HG02763 (cell line): Measurements from ENCODE around the gene GNAQ.

Source experiments
- ATAC-seq: cut with Tn5 transposase; IDR thresholded peaks from one replicate; pipeline ENCODE4 v1.9.1; 2021; ENCODE audit warnings: mild to moderate bottlenecking, moderate library complexity; ENCODE audit not compliant: unreplicated experiment

The GNAQ gene

GRCh38 chr9:77946969-77947620 lies 84.5 kb downstream of the GNAQ start:
- ATAC-seq, result no peak

DNA sequence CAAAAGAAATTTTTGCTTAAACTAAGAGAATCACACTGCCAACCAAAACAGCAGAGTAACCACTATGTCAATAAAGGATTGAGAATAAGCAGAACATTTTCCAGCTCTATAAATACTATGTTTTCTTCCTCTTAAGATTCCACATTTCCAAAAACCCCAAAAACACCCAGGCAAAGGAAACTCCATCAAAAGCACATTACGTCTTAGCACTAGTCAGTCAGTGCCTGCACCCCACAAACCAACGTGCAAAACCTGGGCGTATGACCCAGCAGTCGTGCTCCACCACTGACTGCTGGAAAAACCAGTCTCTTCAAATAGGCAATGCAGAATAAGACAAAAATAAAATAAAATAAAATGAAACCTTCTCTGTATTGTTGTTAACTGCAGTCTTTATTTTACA lies 85.3 kb downstream of the GNAQ start:
- no peak for ATAC-seq

GRCh38 chr9:77945798-77946197 lies 85.8 kb downstream of the GNAQ start:
- no peak for ATAC-seq

DNA sequence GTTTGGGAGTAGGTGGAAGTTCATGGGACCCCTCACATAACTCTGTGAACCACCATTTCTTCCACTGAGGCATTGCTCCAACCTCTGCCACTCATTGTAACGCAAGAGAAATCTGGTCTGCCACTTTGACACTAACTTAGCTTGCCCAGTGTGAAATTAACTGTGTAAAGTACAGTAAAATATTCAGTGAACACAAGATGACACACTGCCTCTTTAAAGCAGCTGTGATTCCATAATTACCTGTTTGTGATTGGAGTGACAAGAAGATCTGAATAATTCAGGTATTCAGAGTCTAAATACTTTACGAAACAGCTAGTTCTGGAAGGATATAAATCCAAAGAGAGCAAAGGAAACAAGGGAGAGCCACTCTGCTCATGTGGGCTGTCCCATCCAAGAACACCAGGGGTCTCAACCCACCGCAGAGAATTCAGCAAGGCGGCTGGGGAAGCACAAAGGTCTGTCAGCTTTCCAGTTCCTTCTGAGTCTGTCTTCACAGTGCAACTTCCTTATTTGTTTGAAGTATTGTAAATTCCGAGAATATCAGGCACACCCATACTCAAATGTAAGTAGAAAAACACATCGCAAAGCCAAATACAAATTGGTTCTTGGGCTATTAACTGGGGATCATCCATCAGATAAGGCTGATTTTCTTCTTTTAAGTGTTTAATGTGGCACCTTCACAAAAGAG lies 86.9 kb downstream of the GNAQ start:
- no peak for ATAC-seq

DNA sequence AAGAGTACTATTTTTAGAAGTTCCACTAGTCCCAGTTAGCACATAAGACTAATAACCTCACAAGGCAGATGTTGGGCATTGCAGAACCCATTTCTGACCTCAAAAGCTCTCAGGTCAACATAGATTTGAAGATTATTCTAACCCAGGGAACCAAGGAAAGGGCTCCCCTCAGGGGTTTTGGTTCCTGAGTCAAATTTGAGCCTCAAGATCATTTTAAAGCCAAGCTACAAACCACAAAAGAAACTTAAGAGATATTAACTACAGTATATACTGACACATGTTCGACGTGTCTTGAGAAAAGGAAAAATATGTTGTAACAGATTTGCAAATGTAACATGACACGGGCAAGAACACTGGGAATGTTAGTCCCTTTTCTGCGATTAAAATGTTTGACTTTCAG lies 88.6 kb downstream of the GNAQ start:
- no peak for ATAC-seq

DNA sequence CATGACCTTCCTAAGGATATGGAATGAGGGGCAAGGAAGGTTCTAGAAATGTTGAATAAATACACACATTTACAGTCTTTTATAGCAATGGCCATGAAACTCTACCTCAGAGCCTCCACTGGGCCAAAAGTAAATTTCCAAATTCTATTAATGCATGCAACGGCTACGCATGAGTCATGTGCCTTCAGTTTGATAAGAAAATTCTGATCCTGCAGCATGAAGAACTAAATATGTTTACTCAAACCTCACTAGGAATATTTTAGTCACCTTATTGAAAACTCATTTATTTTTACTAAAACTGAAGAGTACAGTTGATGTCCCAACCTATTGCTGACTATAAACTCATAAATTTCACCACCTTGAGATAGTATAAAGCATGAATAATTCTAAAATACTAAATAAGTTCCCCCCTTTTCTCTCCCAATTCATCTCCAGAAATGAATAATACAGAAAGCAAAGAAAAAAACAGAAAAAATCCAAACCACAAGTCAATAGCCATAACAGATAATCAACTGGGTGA lies 92.4 kb downstream of the GNAQ start:
- ATAC-seq, result no peak

DNA sequence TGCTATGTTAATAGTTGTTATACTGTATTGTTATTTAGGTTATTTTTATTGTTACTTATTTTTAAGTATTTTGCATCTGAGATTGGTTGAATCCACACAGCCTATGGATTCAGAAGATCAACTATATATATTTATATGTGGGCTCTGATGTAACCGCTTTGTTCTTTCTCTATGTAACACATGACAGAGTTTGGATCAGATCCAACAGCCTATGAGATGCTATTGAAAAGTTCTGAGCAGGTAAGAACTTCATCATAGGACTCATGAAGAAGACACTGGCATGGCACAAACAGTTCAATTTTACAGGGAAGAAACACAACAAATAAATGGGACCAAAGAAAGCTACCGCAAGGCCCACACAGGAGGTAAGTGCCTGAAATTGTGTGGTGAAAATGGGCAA lies 93.4 kb downstream of the GNAQ start:
- no peak for ATAC-seq

- ATAC-seq, result no peak
Measured at GRCh38 chr9:77935974-77936373, 95.6 kb downstream of the GNAQ start.

- no peak for ATAC-seq
Measured at GRCh38 chr9:77935211-77935610, 96.4 kb downstream of the GNAQ start.

- no peak for ATAC-seq
Measured at GRCh38 chr9:77933976-77934375, 97.6 kb downstream of the GNAQ start.

DNA sequence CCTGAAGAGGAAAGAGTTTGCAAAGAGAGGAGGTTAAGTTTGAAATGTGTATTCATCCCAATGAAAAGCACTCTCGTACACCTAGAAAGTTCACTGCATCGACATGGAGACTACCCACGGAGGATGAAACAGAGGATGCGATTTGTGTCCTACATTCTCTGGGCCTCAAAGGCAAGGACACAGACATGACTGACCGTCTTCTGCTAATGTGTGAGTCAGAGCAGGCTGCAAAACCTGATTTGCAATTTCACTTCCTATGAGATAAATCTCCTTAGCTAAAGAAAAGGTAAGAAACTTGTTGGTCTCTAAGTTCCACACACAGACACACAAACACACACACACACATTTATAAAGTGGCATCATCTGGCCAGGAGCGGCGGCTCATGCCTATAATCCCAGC lies 98.6 kb downstream of the GNAQ start:
- no peak for ATAC-seq

GRCh38 chr9:77929942-77930341 lies 101.7 kb downstream of the GNAQ start:
- ATAC-seq, result no peak

- ATAC-seq, result no peak
Measured at GRCh38 chr9:77927265-77927664, 104.3 kb downstream of the GNAQ start.

GRCh38 chr9:77926371-77926878 lies 105.2 kb downstream of the GNAQ start:
- no peak for ATAC-seq

GRCh38 chr9:77922591-77922990 lies 109.0 kb downstream of the GNAQ start:
- no peak for ATAC-seq

DNA sequence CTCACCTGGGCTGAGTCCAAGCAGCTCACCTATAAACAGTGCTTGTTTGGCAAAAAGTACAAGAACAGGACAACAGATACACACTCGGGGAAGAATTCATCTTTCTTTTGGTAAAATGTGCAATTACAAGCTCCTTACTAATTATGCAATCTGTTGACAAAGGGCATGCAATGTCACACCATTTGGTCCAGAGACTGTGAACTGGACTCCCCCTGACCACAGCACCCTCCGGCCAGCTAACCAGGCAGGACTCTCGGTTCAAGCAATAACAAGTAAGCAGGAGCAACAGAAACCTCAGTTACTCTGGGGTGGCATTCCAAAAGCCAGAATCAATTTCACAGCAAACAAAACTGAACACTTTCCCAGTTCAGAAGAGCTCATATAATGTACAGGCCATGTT lies 113.8 kb downstream of the GNAQ start:
- no peak for ATAC-seq

DNA sequence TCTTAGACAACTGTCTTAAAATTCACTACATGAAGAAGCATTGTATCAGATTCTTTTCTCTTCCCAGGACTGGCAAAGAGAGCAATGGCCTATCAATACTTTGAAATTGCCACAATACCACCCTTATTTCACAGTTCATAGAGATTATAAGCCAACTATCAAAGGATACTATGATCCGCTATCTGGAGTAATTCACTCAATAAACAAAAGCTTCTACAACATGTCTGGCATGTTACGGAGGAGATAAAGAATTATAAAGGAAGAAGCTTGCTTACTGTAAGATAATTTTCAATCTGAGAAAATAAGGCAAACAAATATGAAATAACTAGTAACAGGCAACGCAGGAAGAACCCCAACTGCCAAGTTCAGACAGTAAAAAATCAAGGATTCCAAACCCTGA lies 114.8 kb downstream of the GNAQ start:
- ATAC-seq, result no peak

DNA sequence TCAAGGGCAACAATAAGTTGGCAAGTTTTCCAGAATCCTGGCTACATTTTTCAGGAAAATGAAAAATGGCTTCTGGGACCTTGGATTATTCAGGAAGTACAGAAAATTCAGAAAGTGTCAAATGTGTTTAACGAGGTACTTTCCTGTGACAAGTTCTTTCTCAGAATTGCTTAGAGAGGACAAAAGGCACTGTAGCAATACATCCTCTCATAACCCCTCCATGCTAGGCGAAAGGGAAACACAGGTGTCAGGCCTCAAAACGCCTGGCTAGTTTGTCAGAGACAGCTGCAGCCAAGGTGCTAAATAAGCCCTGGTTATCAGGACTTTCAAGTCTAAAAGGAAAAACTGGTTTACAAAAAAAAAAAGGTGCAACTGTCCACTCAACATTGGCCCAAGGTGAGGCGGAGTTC lies 115.2 kb downstream of the GNAQ start:
- ATAC-seq, result no peak

DNA sequence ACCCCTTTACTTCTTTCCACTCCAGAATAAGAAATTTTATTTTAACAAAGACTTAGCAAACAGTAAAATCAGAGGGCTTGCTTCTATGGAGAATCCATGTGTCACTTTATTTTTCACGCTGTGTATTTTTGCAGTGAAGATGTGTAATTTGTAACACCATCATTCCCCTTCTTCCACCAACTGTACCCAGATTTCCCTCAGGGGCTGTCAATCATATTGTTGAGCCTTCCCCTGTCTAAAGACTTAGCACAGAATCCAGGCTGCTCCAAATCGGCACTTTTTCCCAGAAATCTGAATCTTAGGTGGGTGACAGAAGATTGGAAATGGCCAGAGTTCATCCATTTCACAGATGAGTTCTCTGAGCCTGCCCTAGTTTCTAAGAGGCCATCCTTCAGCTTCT lies 115.9 kb downstream of the GNAQ start:
- ATAC-seq, result no peak

GRCh38 chr9:77912895-77913693 lies 118.5 kb downstream of the GNAQ start:
- ATAC-seq, result no peak

GRCh38 chr9:77911928-77912327 lies 119.7 kb downstream of the GNAQ start:
- ATAC-seq, result no peak

DNA sequence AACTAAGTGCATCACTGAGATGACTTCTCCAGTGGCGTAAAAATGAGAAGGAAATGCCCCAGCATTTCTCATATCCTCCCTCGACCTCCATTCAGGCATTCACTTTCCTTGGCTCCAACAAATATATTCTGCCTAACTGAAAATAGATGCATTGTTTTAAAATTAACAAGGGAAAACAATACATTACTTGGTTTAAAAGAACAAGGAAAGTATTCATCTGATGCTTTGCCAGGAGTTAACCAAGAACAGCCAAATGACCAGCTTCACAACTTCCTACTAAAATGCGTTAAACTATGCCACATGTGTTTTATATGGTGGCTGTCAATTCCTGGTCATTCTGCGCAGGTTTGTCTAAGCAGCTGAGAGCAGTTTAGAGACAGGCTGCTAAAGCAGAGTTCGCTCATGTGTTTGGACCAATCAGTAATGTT lies 121.4 kb downstream of the GNAQ start:
- no peak for ATAC-seq
